ENCODE data around the gene CCDC86.

Gene CCDC86

GRCh38 chr11:60835534-60835846, 6.4 kb upstream of the CCDC86 start:
- Histone ChIP-seq H3K4me3 (ENCODE audit: low read depth, low read length) (no peak overlapping the region), H3K27ac (peak overlapping the region; percentile 100), H3K9me3 (ENCODE audit: control insufficient read depth, low read length) (no peaks in the 10 kb centered on the region), H3K4me1 (peaks cover 81% of the 10 kb centered on the region), H3K79me2 (no peaks in the 10 kb centered on the region), H2AFZ (no peak overlapping the region), H3K36me3 (ENCODE audit: control insufficient read depth, insufficient read depth, low read length) (peaks cover 2% of the 10 kb centered on the region), H3K27me3 (ENCODE audit: control insufficient read depth, insufficient read depth, low read length) (no peaks in the 10 kb centered on the region), H3K9ac (no peak overlapping the region), H3K4me2 (ENCODE audit: low read length) (no peak overlapping the region)
- no peak for TF ChIP-seq CTCF (IDR thresholded peaks at IDR 0.05)

- Histone ChIP-seq H3K27ac (peak overlapping the region; percentile 100), H3K4me2 (ENCODE audit: low read length) (no peak overlapping the region), H2AFZ (no peak overlapping the region), H3K4me1 (peaks cover 77% of the 10 kb centered on the region), H3K4me3 (ENCODE audit: low read depth, low read length) (no peak overlapping the region), H3K9ac (no peak overlapping the region), H3K36me3 (ENCODE audit: control insufficient read depth, insufficient read depth, low read length) (peaks cover 2% of the 10 kb centered on the region), H3K27me3 (ENCODE audit: control insufficient read depth, insufficient read depth, low read length) (no peaks in the 10 kb centered on the region), H3K9me3 (ENCODE audit: control insufficient read depth, low read length) (no peaks in the 10 kb centered on the region), H3K79me2 (no peaks in the 10 kb centered on the region)
- TF ChIP-seq CTCF (IDR thresholded peaks at IDR 0.05), result no peak
Measured at GRCh38 chr11:60836866-60837515, 4.9 kb upstream of the CCDC86 start.

GRCh38 chr11:60838132-60838531, 3.8 kb upstream of the CCDC86 start:
- Histone ChIP-seq H3K27ac (peak overlapping the region; percentile 100), H3K9me3 (ENCODE audit: control insufficient read depth, low read length) (no peaks in the 10 kb centered on the region), H3K9ac (peak overlapping the region; percentile 46), H3K4me2 (ENCODE audit: low read length) (peak overlapping the region; percentile 44), H3K36me3 (ENCODE audit: control insufficient read depth, insufficient read depth, low read length) (peaks cover 6% of the 10 kb centered on the region), H3K4me3 (ENCODE audit: low read depth, low read length) (peak overlapping the region; percentile 37), H3K27me3 (ENCODE audit: control insufficient read depth, insufficient read depth, low read length) (no peaks in the 10 kb centered on the region), H3K4me1 (peaks cover 69% of the 10 kb centered on the region), H2AFZ (no peak overlapping the region), H3K79me2 (peaks cover 10% of the 10 kb centered on the region)
- TF ChIP-seq CTCF (IDR thresholded peaks at IDR 0.05), result peak; percentile 49

GRCh38 chr11:60840470-60841430, 1.2 kb upstream of the CCDC86 start:
- peak overlapping the region; percentile 100 for H3K27ac ChIP-seq
- H3K4me2 ChIP-seq (ENCODE audit: low read length), result peak overlapping the region; percentile 75
- no peaks in the 10 kb centered on the region for H3K27me3 ChIP-seq (ENCODE audit: control insufficient read depth, insufficient read depth, low read length)
- peaks cover 8% of the 10 kb centered on the region for H3K36me3 ChIP-seq (ENCODE audit: control insufficient read depth, insufficient read depth, low read length)
- no peaks in the 10 kb centered on the region for H3K9me3 ChIP-seq (ENCODE audit: control insufficient read depth, low read length)
- H3K79me2 ChIP-seq, result peaks cover 27% of the 10 kb centered on the region
- peak overlapping the region; percentile 96 for H3K4me3 ChIP-seq (ENCODE audit: low read depth, low read length)
- H2AFZ ChIP-seq, result no peak overlapping the region
- H3K9ac ChIP-seq, result peak overlapping the region; percentile 87
- peaks cover 44% of the 10 kb centered on the region for H3K4me1 ChIP-seq
- TF ChIP-seq CTCF (IDR thresholded peaks at IDR 0.05), result no peak

Data from parathyroid adenoma (tissue), 2 donors.